ENCODE data around the gene MPZL2.

GRCh38 chr11:118215765-118216164 is 48.3 kb downstream of the MPZL2 start:
- TF ChIP-seq CTCF (conservative IDR thresholded peaks at IDR 0.05; ENCODE audit: low read depth in 2 of 2) (no peak), REST (IDR thresholded peaks at IDR 0.05; ENCODE audit: unreplicated experiment) (no peak), POLR2AphosphoS5 (IDR thresholded peaks at IDR 0.05; ENCODE audit: low read depth) (no peak), EZH2phosphoT487 (IDR thresholded peaks at IDR 0.05; ENCODE audit: unreplicated experiment) (no peak), EZH2 (IDR thresholded peaks at IDR 0.05; ENCODE audit: low read depth, unreplicated experiment) (no peak), ETS1 (IDR thresholded peaks at IDR 0.05) (no peak), CREB1 (CRISPR knock-in tag; IDR thresholded peaks at IDR 0.05; ENCODE audit: low read depth) (no peak), ZNF114 (CRISPR knock-in tag; IDR thresholded peaks at IDR 0.05) (no peak)
